Hepatocyte (in vitro differentiated cells): Measurements from ENCODE around the gene ZNF81. TPM values are rescaled to one million over a fixed set of nuclear protein-coding genes. Genes with fewer than 3 reads are reported as not detected.
"Not testable (repeated sequence)": the region's sequence is repeated elsewhere in the genome, so short reads cannot be mapped to it uniquely, and the experiment has no call there.

Experiments
- DNase-seq: peaks from one replicate; pipeline ENCODE4 v3.0.0-alpha.2; 2016; ENCODE audit warnings: low spot score
- H2AFZ ChIP-seq: fragments of 200-600 bp; sonication (generic); 2 replicates; pipeline ENCODE4 v1.6.0; 2016; ENCODE audit warnings: antibody characterized with exemption, mild to moderate bottlenecking
- H3K27ac ChIP-seq: fragments of 200-600 bp; sonication (generic); 2 replicates; pipeline ENCODE4 v1.5.1; 2016; ENCODE audit warnings: mild to moderate bottlenecking
- H3K27me3 ChIP-seq: fragments of 200-600 bp; sonication (generic); 2 replicates; pipeline ENCODE4 v1.6.1; 2016
- H3K36me3 ChIP-seq: fragments of 200-600 bp; sonication (generic); replicated peaks from 2 replicates; pipeline ENCODE4 v1.5.1; 2016; ENCODE audit warnings: low read depth; ENCODE audit not compliant: insufficient read depth
- H3K4me1 ChIP-seq: fragments of 200-600 bp; sonication (generic); 2 replicates; pipeline ENCODE4 v1.5.1; 2016; ENCODE audit warnings: mild to moderate bottlenecking, moderate library complexity; ENCODE audit not compliant: insufficient read depth
- H3K4me2 ChIP-seq: fragments of 200-600 bp; sonication (generic); 2 replicates; pipeline ENCODE4 v1.6.0; 2016
- H3K4me3 ChIP-seq: fragments of 200-600 bp; sonication (generic); 2 replicates; pipeline ENCODE4 v1.5.1; 2016; ENCODE audit warnings: mild to moderate bottlenecking
- H3K79me2 ChIP-seq: fragments of 200-600 bp; sonication (generic); 2 replicates; pipeline ENCODE4 v1.6.0; 2017; ENCODE audit warnings: mild to moderate bottlenecking
- H3K9me2 ChIP-seq: fragments of 200-600 bp; sonication (generic); replicated peaks from 2 replicates; pipeline ENCODE4 v1.6.0; 2017; ENCODE audit warnings: mild to moderate bottlenecking; ENCODE audit not compliant: insufficient read depth
- H3K9me3 ChIP-seq: fragments of 200-600 bp; sonication (generic); 2 replicates; pipeline ENCODE4 v1.5.1; 2016; ENCODE audit warnings: low read depth, mild to moderate bottlenecking
- H4K20me1 ChIP-seq: fragments of 200-600 bp; sonication (generic); 2 replicates; pipeline ENCODE4 v1.6.0; 2016; ENCODE audit warnings: mild to moderate bottlenecking; ENCODE audit not compliant: insufficient read depth, poor library complexity, severe bottlenecking
- CTCF ChIP-seq: fragments of 200-600 bp; sonication (generic); IDR thresholded peaks from 2 replicates; pipeline ENCODE4 v1.5.1; 2016; ENCODE audit warnings: antibody characterized with exemption, mild to moderate bottlenecking; ENCODE audit not compliant: poor library complexity
- EZH2 ChIP-seq: fragments of 200-600 bp; sonication (generic); IDR thresholded peaks from 2 replicates; pipeline ENCODE4 v1.6.1; 2016; ENCODE audit warnings: antibody characterized with exemption, mild to moderate bottlenecking, borderline replicate concordance
- EZH2phosphoT487 ChIP-seq: fragments of 200-600 bp; sonication (generic); IDR thresholded peaks from one replicate; pipeline ENCODE4 v1.6.1; 2018; ENCODE audit warnings: antibody characterized with exemption, mild to moderate bottlenecking, low read depth, moderate library complexity; ENCODE audit not compliant: unreplicated experiment, severe bottlenecking
- WGBS: methylation state at CpG from one replicate; pipeline ENCODE4 v1.1.6; 2016; ENCODE audit warnings: low lambda C conversion rate; ENCODE audit errors: missing lambda C conversion rate; 5-methylcytosine and 5-hydroxymethylcytosine counted together
- polyA plus RNA-seq: library from polyadenylated mRNA; unstranded; fragments of >200 nt; fragmentation: Nextera tagmentation; extraction: Ambion mirVana; gene quantifications from 2 replicates; pipeline ENCODE4 v1.2.1, GENCODE V29; 2016
- total RNA-seq: library from RNA; depleted of rRNA; stranded (reverse); fragments of >200 nt; gene quantifications from 2 replicates; pipeline ENCODE4 v1.2.3, GENCODE V29; 2014

ZNF81 gene
- total and polyA plus RNA-seq, 2 experiments from 2014 or later, result 4.1 to 10.9 TPM

- no peak overlapping the region for H3K4me2 ChIP-seq
- H3K36me3 ChIP-seq, result no peaks in the 10 kb centered on the region
- TF ChIP-seq EZH2phosphoT487 (no peak), CTCF (peak; percentile 19)
- no peak overlapping the region for H2AFZ ChIP-seq
- no peaks in the 10 kb centered on the region for H3K4me1 ChIP-seq
- H3K4me3 ChIP-seq, result no peak overlapping the region
- no peaks in the 10 kb centered on the region for H3K9me2 ChIP-seq
- no peaks in the 10 kb centered on the region for H4K20me1 ChIP-seq
- WGBS, result 32% methylated on average over 4 of the region's 4 CpGs
- H3K9me3 ChIP-seq, result peaks cover 3% of the 10 kb centered on the region
- H3K27ac ChIP-seq, result no peak overlapping the region
- DNase-seq, result peak; percentile 17
- no peaks in the 10 kb centered on the region for H3K27me3 ChIP-seq
- no peaks in the 10 kb centered on the region for H3K79me2 ChIP-seq
Measured at GRCh38 chrX:47958761-47959342, 122.2 kb downstream of the ZNF81 start.

DNA sequence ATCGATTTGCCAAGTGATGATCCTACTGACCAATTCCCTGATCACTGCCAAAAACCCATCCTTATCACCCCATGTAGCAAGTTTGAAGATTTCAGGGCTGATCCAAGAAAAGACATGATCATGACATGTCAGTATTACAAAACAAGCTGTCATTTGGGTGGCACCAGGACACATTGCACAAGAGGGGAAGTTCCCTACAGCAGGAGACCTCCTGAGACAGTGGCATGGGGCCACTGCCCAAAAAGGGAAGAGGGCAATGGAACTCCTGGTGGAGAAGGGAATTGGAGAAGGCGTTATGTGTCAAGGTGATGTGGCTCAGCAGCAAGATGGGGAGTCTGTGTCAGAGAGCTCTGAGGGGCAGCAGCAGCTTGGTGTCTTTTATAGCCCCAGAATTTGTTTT is 123.7 kb downstream of the ZNF81 start:
- no peaks in the 10 kb centered on the region for H3K27me3 ChIP-seq
- no peak overlapping the region for H2AFZ ChIP-seq
- no peaks in the 10 kb centered on the region for H3K79me2 ChIP-seq
- H3K36me3 ChIP-seq, result no peaks in the 10 kb centered on the region
- no peaks in the 10 kb centered on the region for H3K4me1 ChIP-seq
- H4K20me1 ChIP-seq, result no peaks in the 10 kb centered on the region
- no peak for DNase-seq
- peaks cover 3% of the 10 kb centered on the region for H3K9me3 ChIP-seq
- H3K27ac ChIP-seq, result no peak overlapping the region
- H3K9me2 ChIP-seq, result no peaks in the 10 kb centered on the region
- no peak overlapping the region for H3K4me2 ChIP-seq
- no peak overlapping the region for H3K4me3 ChIP-seq
- 49% methylated on average over 2 of the region's 2 CpGs for WGBS
- TF ChIP-seq EZH2 (no peak), CTCF (no peak), EZH2phosphoT487 (no peak)

DNA sequence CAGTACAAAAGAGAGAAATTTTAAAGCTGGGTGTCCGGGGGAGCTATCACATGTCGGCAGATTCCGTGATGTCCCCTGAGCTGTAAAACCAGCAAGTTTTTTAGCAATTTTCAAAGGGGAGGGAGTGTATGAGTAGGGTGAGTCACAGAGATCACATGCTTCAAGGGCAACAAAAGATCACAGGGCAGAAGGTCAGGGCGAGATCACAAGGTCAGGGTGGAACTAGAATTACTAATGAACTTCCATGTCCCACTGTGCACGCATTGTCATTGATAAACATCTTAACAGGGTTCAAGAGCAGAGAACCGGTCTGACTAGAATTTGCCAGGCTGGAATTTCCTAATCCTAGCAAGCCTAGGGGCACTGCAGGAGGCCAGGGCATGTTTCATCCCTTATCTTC is 125.1 kb downstream of the ZNF81 start:
- H3K4me3 ChIP-seq, H3K79me2 ChIP-seq, H3K9me2 ChIP-seq, H4K20me1 ChIP-seq, H3K4me2 ChIP-seq, DNase-seq, H3K4me1 ChIP-seq, H3K9me3 ChIP-seq, H3K36me3 ChIP-seq, H3K27me3 ChIP-seq, H3K27ac ChIP-seq, H2AFZ ChIP-seq: not testable (repeated sequence)
- 63% methylated on average over 6 of the region's 6 CpGs for WGBS

DNA sequence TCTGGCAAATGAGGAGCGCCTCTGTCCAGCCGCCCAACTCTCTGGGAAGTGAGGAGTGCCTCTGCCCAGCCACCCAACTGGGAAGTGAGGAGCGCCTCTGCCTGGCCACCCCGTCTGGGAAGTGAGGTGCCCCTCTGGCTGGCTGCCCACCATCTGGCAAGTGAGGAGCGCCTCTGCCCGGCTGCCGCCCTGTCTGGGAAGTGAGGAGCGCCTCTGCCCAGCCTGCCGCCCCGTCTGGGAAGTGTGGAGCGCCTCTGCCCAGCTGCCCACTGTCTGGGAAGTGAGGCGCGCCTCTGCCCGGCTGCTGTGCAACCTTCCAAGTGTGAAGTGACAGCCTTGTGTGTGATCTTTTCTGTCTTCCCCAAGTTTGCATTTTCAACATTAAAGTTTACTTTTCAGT is 128.8 kb downstream of the ZNF81 start:
- not testable (repeated sequence) for H3K4me3 ChIP-seq, H3K9me3 ChIP-seq, H4K20me1 ChIP-seq, H3K9me2 ChIP-seq, H3K79me2 ChIP-seq, H3K4me1 ChIP-seq, DNase-seq, H3K27me3 ChIP-seq, H2AFZ ChIP-seq, H3K36me3 ChIP-seq, H3K4me2 ChIP-seq, H3K27ac ChIP-seq
- WGBS, result 88% methylated on average over 11 of the region's 14 CpGs

Other genes with a start within 250 kb of the ZNF81 start
- gene SYN1, start 217.0 kb upstream of the ZNF81 start, total RNA-seq, result 0.43 and 1.2 TPM in 2 replicates
- 3.7 and 4.6 TPM in 2 replicates for gene SYN1, start 217.0 kb upstream of the ZNF81 start, polyA plus RNA-seq
- gene CFP, start 207.0 kb upstream of the ZNF81 start, total RNA-seq, result 0.23 TPM in 1 of 2 replicates, not detected in the other
- 0.17 and 0.58 TPM in 2 replicates for gene CFP, start 207.0 kb upstream of the ZNF81 start, polyA plus RNA-seq
- gene ELK1, start 186.3 kb upstream of the ZNF81 start, total RNA-seq, result 19.8 and 24.4 TPM in 2 replicates
- 29.6 and 32.0 TPM in 2 replicates for gene ELK1, start 186.3 kb upstream of the ZNF81 start, polyA plus RNA-seq
- 96.1 and 111 TPM in 2 replicates for gene UXT, start 177.7 kb upstream of the ZNF81 start, total RNA-seq
- gene UXT, start 177.7 kb upstream of the ZNF81 start, polyA plus RNA-seq, result 130 and 141 TPM in 2 replicates
- 3.3 and 5.0 TPM in 2 replicates for gene ZNF182, start 167.1 kb downstream of the ZNF81 start, total RNA-seq
- 2.7 and 3.4 TPM in 2 replicates for gene ZNF182, start 167.1 kb downstream of the ZNF81 start, polyA plus RNA-seq
- not detected in 2 replicates for gene SPACA5, start 170.1 kb downstream of the ZNF81 start, total RNA-seq
- not detected in 2 replicates for gene SPACA5, start 170.1 kb downstream of the ZNF81 start, polyA plus RNA-seq
- 2.8 and 3.7 TPM in 2 replicates for gene ZNF630, start 234.7 kb downstream of the ZNF81 start, total RNA-seq
- 0.53 and 1.5 TPM in 2 replicates for gene ZNF630, start 234.7 kb downstream of the ZNF81 start, polyA plus RNA-seq